GOT3 (cell line): ENCODE data around the gene SCG2.
"Not testable (repeated sequence)": the region's sequence is repeated elsewhere in the genome, so short reads cannot be mapped to it uniquely, and the experiment has no call there.

Source experiments
- DNase-seq: peaks from one replicate; lab custom pipeline; 2025; ENCODE audit warnings: mixed read lengths; lab: John Stamatoyannopoulos, UW

Gene SCG2

GRCh38 chr2:223611061-223611460, 8.9 kb upstream of the SCG2 start:
- no peak for DNase-seq

GRCh38 chr2:223607476-223607875, 5.3 kb upstream of the SCG2 start:
- no peak for DNase-seq

DNA sequence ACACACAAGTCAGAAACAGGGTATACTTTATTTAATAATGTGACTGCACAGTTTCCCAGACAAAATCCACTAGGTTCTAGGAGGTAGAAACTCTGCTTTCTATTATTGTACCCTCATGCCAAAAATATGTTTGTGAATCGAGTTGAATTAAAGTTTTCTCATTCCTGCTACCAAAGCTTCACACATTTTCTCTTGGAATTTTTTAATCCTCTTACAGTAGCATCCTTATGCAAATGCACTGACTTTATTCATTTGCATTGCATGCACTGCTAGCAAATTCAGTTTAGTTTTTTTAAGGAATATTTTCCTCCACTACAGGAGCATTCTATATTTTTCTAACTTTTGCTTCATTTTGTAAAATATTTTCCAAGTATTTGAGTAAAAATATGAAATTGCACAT, 4.8 kb upstream of the SCG2 start:
- no peak for DNase-seq

DNA sequence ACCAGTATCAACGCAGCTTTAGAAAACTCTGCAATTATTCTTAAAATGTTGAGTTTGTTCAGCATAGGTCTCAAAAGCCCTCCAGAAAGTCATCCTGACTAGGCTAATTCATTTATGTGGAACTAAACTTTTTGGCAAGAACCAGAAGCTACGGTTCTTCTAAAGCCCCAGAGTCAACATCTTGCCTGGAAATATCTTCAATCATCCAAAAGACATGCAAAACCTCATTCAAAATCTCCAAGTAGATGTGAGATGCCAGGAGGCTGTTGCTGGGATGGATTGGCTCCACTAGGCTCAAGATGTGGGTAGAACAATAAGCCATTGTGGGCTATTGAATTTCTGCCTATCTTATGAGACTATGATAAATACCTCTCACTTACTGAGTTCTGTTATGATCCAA, 2.1 kb upstream of the SCG2 start:
- DNase-seq = no peak

GRCh38 chr2:223602972-223603371, 811 bp upstream of the SCG2 start:
- no peak for DNase-seq

DNA sequence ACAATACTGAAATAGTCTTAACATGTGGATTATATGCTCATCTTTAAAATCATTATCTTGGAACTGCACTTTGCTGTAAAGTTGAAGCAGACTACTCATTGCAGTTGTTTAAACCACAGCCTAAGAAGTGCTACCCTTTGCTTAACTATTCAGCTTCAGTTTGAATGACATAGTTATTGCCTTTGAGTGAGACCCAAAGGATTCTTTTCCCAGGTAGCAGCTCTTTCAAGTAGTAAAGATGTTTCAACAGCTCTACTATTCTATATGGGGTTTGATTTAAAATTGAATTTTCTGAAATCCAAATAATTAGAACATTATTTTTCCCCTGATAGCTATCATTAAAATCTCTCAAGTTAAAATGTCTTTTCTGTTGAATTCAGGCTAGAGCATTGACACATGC, 1.1 kb downstream of the SCG2 start:
- DNase-seq = no peak

GRCh38 chr2:223599640-223600380, 2.4 kb downstream of the SCG2 start:
- DNase-seq = no peak

DNA sequence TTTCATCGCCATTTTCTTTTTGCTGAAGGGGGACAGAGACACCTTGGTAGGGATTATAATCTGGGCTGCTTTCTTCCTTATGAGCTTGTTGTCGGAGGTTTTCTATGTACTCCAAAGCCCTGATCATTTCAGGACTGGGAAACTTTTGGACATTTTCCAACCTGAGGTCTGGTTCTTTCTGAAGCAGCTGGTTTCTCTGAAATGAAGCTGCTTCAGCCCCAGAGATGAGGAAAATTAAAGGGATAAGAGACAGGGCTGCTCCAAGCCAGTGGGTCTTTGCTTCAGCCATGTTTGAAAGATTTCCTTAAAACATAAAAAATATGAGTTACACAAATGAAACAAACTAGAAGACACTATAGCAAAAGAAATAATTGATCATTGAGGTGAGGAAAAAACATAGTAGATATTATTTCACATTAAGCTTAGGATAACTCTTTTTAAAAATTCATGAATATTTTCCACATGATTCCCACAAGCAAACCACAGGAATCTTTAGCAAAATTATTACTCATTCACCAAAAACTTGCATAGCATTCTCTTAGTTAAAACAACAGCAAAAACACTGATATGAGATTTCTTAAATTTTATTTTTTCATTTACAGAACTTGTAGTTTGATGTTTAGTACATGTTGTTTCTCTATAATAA, 3.0 kb downstream of the SCG2 start:
- DNase-seq = no peak

DNA sequence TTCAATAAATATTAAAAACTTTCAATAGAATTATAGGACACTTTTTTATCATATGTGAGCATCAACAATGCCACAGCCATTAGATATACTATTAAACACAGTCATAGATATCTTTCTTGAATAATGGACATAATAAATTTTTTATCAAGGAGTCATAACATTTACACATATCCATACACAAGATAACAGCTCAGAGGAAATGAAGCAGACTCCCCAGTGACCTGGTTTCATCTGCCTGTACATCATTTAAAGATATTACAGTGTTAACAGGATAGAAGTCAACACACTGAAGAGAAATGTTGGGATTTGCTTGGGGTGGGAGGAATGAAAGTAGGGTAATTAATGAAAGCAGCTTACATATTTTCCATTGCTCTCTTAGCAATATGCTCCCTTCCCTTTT, 5.1 kb downstream of the SCG2 start:
- DNase-seq = no peak

GRCh38 chr2:223596208-223596607, 6.0 kb downstream of the SCG2 start:
- DNase-seq = no peak

DNA sequence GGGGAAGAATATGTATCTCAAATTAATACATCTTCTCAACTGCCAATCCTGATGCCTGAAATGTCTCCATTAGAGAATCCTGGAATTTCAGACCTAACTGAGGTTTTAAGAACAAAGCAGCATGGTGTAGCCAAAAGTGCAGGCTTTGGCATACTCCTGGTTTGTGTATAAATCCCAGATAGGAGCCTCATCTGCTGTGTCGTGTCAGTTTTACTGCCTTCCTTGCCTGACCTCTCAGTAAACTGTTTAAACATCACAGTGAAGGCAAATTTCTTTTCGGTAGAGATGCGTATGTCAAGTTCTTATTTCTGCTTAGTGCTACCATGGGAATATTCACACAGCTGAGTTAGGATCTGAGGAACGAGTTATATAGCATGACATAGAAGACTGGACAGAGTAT, 7.3 kb downstream of the SCG2 start:
- no peak for DNase-seq

GRCh38 chr2:223594259-223594658, 7.9 kb downstream of the SCG2 start:
- no peak for DNase-seq

DNA sequence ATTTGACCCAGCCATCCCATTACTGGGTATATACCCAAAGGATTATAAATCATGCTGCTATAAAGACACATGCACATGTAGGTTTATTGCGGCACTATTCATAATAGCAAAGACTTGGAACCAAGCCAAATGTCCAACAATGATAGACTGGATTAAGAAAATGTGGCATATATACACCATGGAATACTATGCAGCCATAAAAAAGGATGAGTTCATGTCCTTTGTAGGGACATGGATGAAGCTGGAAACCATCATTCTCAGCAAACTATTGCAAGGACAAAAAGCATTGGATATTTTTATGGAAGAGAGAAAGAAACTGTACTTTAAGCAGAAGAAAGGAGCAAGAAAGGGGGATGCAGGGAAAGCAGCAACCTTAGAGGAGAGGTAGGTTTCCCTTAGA, 9.5 kb downstream of the SCG2 start:
- not testable (repeated sequence) for DNase-seq

- DNase-seq = no peak
Observed at GRCh38 chr2:223591596-223591995, 10.6 kb downstream of the SCG2 start.

- DNase-seq = no peak
Observed at GRCh38 chr2:223590964-223591363, 11.2 kb downstream of the SCG2 start.

DNA sequence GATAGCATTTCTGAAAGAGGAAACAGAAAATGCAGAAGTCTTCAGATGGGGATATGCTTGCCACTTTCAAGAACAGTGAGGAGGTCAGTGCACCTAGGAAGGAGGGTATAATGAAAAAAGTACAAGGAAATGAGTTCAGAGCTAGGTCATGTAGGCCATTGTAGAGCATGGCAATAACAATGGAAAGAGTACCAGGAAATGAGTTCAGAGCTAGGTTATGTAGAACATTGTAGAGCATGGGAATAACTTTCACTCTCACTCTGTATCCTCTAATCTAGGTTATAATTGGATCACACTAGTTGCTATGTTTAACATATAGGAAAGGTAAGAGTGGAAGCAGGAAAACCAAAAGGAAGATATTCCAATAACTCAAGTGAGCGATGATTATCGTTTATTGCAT, 12.3 kb downstream of the SCG2 start:
- no peak for DNase-seq

DNA sequence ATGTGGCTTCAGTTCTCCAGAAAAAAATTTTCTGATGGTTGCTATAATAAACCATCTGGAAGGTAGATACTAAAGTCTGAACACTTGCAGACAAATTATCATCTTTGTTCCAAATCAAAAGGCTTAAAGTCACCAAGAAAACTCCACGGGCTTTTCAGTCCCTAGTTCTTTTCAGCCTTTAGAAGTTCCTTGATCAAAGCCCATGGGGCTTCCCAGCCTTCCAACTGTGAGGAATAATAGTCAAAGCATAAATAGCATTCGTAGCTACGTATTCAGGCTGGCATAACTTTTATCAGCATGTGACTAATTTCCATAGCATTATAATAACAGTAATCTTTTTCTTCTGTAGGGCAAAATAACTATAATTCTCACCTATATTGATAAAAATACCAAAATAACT, 13.9 kb downstream of the SCG2 start:
- DNase-seq = no peak

- no peak for DNase-seq
Observed at GRCh38 chr2:223587301-223587700, 14.9 kb downstream of the SCG2 start.

DNA sequence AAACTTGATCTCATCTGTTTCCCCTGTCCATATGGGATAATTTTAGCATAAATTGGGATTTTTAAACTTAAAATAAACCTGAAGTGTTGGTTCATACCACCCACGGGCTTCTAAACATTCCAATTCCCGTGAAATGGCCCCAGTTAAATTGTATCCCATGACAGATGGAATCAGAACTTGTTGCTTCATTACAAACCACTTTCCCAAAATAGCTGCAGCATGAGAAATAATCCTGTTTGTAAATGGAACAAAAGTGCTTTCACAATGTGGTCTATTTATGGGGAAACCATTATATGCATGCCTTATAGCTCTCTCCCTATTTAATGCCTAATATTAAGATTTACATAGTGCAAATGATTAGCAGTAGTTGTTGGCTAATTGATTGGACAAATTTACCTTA, 15.9 kb downstream of the SCG2 start:
- no peak for DNase-seq

GRCh38 chr2:223585666-223586065, 16.5 kb downstream of the SCG2 start:
- no peak for DNase-seq

GRCh38 chr2:223582001-223582400, 20.2 kb downstream of the SCG2 start:
- no peak for DNase-seq

GRCh38 chr2:223580951-223581350, 21.2 kb downstream of the SCG2 start:
- DNase-seq = no peak

GRCh38 chr2:223578846-223579245, 23.3 kb downstream of the SCG2 start:
- DNase-seq = no peak

GRCh38 chr2:223576873-223577272, 25.3 kb downstream of the SCG2 start:
- no peak for DNase-seq
